ENCODE measurements around the gene KATNIP.
"Not testable (repeated sequence)": the region's sequence is repeated elsewhere in the genome, so short reads cannot be mapped to it uniquely, and the experiment has no call there.

The KATNIP gene

GRCh38 chr16:27558932-27559331, 9.0 kb downstream of the KATNIP start:
- Histone ChIP-seq H3K27me3 (no peaks in the 10 kb centered on the region), H3K36me3 (no peaks in the 10 kb centered on the region), H3K4me1 (no peaks in the 10 kb centered on the region), H3K4me3 (no peak overlapping the region), H3K9me3 (no peaks in the 10 kb centered on the region), H3K27ac (no peak overlapping the region)
- intact Hi-C loops (cut with DNase I; ENCODE audit: low total_unique reads) = no loop called here
- TF ChIP-seq CTCF (IDR thresholded peaks at IDR 0.05) = no peak
- no peak for DNase-seq

GRCh38 chr16:27561216-27561615, 11.3 kb downstream of the KATNIP start:
- Histone ChIP-seq H3K27ac (no peak overlapping the region), H3K36me3 (no peaks in the 10 kb centered on the region)

GRCh38 chr16:27564224-27564623, 14.3 kb downstream of the KATNIP start:
- no peak for TF ChIP-seq CTCF (IDR thresholded peaks at IDR 0.05)
- H3K9me3 ChIP-seq = no peaks in the 10 kb centered on the region
- H3K4me1 ChIP-seq = no peaks in the 10 kb centered on the region
- intact Hi-C loops (cut with DNase I; ENCODE audit: low total_unique reads) = no loop called here
- no peak for DNase-seq
- no peaks in the 10 kb centered on the region for H3K36me3 ChIP-seq
- H3K27me3 ChIP-seq = no peaks in the 10 kb centered on the region
- no peak overlapping the region for H3K27ac ChIP-seq
- H3K4me3 ChIP-seq = no peak overlapping the region

More at GRCh38 chr16:27561216-27561615, 11.3 kb downstream of the KATNIP start:
- Histone ChIP-seq H3K9me3 (no peaks in the 10 kb centered on the region), H3K4me1 (no peaks in the 10 kb centered on the region), H3K4me3 (no peak overlapping the region), H3K27me3 (no peaks in the 10 kb centered on the region)
- no peak for TF ChIP-seq CTCF (IDR thresholded peaks at IDR 0.05)
- intact Hi-C loops (cut with DNase I; ENCODE audit: low total_unique reads) = no loop called here
- DNase-seq = no peak

GRCh38 chr16:27566417-27566816, 16.5 kb downstream of the KATNIP start:
- H3K4me3 ChIP-seq = no peak overlapping the region
- no peaks in the 10 kb centered on the region for H3K9me3 ChIP-seq
- no peak overlapping the region for H3K27ac ChIP-seq
- H3K4me1 ChIP-seq = no peaks in the 10 kb centered on the region
- TF ChIP-seq CTCF (IDR thresholded peaks at IDR 0.05) = no peak
- intact Hi-C loops (cut with DNase I; ENCODE audit: low total_unique reads) = no loop called here
- H3K36me3 ChIP-seq = no peaks in the 10 kb centered on the region
- no peak for DNase-seq
- no peaks in the 10 kb centered on the region for H3K27me3 ChIP-seq

GRCh38 chr16:27568077-27568476, 18.1 kb downstream of the KATNIP start:
- Histone ChIP-seq H3K9me3 (no peaks in the 10 kb centered on the region), H3K27ac (no peak overlapping the region), H3K4me1 (no peaks in the 10 kb centered on the region), H3K27me3 (no peaks in the 10 kb centered on the region), H3K36me3 (no peaks in the 10 kb centered on the region), H3K4me3 (no peak overlapping the region)
- TF ChIP-seq CTCF (IDR thresholded peaks at IDR 0.05) = no peak
- no peak for DNase-seq
- intact Hi-C loops (cut with DNase I; ENCODE audit: low total_unique reads) = no loop called here

- intact Hi-C loops (cut with DNase I; ENCODE audit: low total_unique reads) = not testable (repeated sequence)
These were observed 21.0 kb downstream of the KATNIP start for GRCh38 chr16:27570986-27571385.

More at GRCh38 chr16:27570986-27571385, 21.0 kb downstream of the KATNIP start:
- not testable (repeated sequence) for DNase-seq, H3K27me3 ChIP-seq, H3K27ac ChIP-seq, H3K36me3 ChIP-seq, H3K9me3 ChIP-seq, H3K4me1 ChIP-seq, H3K4me3 ChIP-seq
